Lower leg skin (tissue), 3 donors: Measurements from ENCODE around the gene DOCK11.

Source experiments
- POLR2A ChIP-seq, 2 donors: fragments of 450-650 bp; IDR thresholded peaks; one replicate each; pipeline ENCODE4 v1.6.1; 2016 to 2017; ENCODE audit warnings: antibody characterized with exemption in 2 of 2, mild to moderate bottlenecking in 1 of 2, moderate library complexity in 1 of 2
- TF ChIP-seq, protein P1 (sequence below), 3 donors: fragments of 450-650 bp; IDR thresholded peaks; one replicate each; pipeline ENCODE4 v1.5.1; 2016; ENCODE audit warnings: antibody characterized with exemption in 3 of 3, mild to moderate bottlenecking in 3 of 3, moderate library complexity in 2 of 3

DNA sequence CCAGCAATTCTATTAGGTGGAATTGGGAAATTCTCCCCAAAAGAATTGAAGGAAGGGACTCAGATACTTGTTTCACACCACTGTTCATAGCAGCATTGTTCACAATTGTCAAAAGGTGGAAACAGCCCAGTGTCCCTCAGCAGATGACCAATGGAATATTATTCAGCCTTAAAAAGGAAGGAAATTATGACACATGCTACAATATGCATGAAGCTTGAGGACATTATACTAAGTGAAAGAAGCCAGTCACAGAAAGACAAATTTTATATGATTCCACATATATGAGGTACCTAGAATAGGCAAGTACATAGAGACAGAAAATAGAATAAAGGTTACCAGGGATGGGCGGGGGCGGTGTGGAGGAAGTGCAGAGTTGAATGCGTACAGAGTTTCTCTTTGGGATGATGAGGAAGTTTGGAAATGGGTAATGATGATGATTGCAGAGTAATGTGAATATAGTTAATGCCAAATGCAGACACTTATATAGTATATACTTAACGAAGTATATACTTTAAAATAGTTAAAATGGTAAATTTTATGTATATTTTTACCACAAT is 29.6 kb downstream of the DOCK11 start:
- no peak for TF ChIP-seq POLR2A (IDR thresholded peaks at IDR 0.05)
- TF ChIP-seq, protein P1, sequence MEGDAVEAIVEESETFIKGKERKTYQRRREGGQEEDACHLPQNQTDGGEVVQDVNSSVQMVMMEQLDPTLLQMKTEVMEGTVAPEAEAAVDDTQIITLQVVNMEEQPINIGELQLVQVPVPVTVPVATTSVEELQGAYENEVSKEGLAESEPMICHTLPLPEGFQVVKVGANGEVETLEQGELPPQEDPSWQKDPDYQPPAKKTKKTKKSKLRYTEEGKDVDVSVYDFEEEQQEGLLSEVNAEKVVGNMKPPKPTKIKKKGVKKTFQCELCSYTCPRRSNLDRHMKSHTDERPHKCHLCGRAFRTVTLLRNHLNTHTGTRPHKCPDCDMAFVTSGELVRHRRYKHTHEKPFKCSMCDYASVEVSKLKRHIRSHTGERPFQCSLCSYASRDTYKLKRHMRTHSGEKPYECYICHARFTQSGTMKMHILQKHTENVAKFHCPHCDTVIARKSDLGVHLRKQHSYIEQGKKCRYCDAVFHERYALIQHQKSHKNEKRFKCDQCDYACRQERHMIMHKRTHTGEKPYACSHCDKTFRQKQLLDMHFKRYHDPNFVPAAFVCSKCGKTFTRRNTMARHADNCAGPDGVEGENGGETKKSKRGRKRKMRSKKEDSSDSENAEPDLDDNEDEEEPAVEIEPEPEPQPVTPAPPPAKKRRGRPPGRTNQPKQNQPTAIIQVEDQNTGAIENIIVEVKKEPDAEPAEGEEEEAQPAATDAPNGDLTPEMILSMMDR (IDR thresholded peaks at IDR 0.05) = no peak
